HG03039 (cell line): ENCODE measurements around the gene CATSPER1.

Source experiments
- ATAC-seq: cut with Tn5 transposase; IDR thresholded peaks from one replicate; pipeline ENCODE4 v1.9.1; 2021; ENCODE audit warnings: mild to moderate bottlenecking, moderate library complexity; ENCODE audit not compliant: unreplicated experiment

CATSPER1 gene

DNA sequence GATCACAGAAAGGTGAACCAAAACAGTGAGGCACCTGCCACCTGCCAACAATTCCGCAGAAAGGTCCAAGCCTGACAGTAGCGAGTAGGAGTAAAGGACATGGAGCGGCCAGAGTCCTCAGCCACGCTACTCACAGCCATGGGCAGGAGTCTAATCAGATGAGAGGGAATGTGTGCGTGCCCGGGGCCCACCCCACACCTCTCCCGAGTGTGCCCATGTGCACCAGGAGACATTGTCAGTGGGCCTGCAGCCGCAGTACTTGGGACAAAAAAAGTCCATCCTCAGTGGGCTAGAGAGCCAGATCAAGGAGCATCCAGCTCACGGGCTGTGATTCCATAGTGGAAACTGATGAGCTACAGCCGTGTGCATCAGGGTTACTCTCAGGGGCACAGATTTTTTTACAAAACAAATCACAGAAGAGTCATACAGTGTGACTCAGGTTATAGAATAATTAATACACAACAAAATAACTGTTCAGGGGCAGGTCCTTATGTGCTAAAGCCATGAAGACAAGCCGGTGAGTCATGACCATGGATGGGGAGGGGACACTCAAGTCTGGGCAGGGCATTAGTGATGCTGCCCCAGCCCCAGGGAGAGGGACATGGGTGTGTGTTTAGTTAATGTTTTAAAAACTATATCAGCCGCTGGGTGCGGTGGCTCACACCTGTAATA, 52.7 kb downstream of the CATSPER1 start:
- no peak for ATAC-seq

- ATAC-seq: no peak
These were observed 54.2 kb downstream of the CATSPER1 start for GRCh38 chr11:65972116-65972515.

DNA sequence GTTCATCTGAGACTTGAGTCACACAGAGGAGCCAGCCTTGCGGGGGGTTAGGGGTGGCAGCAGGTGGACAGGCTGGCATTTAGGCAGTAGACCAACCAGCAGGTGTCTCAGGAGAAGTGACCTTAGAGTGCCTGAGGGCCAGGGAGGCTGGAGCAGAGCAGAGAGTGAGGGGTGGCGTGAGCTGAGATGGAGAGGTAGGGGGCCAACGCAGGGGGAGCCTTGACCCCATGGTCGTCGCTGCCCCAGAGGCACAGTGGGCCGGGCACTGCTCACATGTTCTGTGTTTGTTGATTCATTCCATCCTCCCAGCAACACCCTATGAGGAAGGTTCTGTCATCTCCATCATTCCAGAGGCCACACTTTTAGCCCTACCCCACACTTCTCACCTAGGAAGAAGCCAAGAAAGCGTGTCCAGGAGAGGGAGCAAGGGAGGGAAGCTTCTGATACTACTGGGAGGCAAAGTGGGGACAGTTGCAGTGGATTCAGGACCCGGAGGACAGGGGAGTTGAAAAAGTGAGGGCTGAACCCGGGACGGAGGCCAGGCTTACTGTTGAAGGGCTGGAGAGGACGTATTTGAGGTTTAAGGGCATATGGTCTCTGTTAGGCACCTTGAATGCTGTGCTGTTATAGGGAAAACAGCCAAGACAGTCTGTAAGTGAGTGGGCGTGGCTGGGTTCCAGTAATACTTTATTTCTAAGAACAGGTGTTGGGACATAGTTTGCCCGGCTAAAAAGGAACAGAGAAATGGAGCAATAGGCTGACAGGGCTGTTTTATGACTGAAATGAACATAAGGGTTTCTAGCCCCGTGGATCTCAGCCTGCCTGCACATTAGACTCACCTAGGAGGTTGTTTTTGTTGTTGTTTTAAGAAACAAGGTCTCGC, 57.4 kb downstream of the CATSPER1 start:
- ATAC-seq: no peak

DNA sequence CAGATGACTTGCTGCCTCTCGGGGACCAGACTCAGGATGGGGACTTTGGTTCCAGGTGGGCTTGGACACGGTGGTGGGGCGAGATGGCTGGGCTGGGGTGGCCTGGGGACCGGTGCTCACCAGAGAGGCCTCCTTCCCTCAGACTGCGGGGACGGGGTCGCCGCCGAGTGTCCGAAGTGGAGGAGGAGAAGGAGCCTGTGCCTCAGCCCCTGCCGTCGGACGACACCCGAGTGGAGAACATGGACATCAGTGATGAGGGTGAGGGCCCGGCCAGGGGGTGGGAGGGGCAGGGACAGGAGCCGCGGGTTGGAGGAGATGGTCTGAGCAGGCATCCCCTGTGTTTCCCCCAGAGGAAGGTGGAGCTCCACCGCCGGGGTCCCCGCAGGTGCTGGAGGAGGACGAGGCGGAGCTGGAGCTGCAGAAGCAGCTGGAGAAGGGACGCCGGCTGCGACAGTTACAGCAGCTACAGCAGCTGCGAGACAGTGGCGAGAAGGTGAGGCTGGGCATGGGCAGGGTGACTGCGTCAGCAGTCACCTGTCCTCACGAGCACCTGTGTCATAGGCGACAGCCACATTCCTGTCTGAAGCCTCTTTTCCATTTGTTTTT, 58.8 kb downstream of the CATSPER1 start:
- ATAC-seq: no peak
